Immature natural killer cell (primary cell): ENCODE results near the gene MYBL2. TPM values are rescaled to one million over a fixed set of nuclear protein-coding genes. Genes with fewer than 3 reads are reported as not detected.

Experiments
- DNase-seq, 3 donors: peaks; one replicate each; pipeline ENCODE4 v3.0.0; 2022; ENCODE audit warnings: mixed read lengths in 1 of 3
- H3K27ac Mint-ChIP-seq, 6 donors: one replicate each; pipeline ENCODE4 v1.8.0; 2020; ENCODE audit warnings: mixed read lengths in 6 of 6, mild to moderate bottlenecking in 5 of 6, inconsistent platforms in 4 of 6, moderate library complexity in 3 of 6
- H3K27me3 Mint-ChIP-seq, 3 donors: one replicate each; pipeline ENCODE4 v1.8.0; 2020 to 2021; ENCODE audit warnings: low read depth in 3 of 3, mild to moderate bottlenecking in 3 of 3, mixed read lengths in 3 of 3, moderate library complexity in 3 of 3, inconsistent platforms in 1 of 3
- H3K36me3 Mint-ChIP-seq, 3 donors: one replicate each; pipeline ENCODE4 v1.8.0; 2020; ENCODE audit warnings: mixed read lengths in 3 of 3, inconsistent platforms in 2 of 3, mild to moderate bottlenecking in 2 of 3
- H3K4me1 Mint-ChIP-seq, 2 donors: one replicate each; pipeline ENCODE4 v1.8.0; 2020; ENCODE audit warnings: inconsistent platforms in 2 of 2, mild to moderate bottlenecking in 2 of 2, mixed read lengths in 2 of 2, moderate library complexity in 1 of 2
- H3K4me3 Mint-ChIP-seq, 5 donors: one replicate each; pipeline ENCODE4 v1.8.0; 2020; ENCODE audit warnings: mild to moderate bottlenecking in 5 of 5, mixed read lengths in 5 of 5, inconsistent platforms in 3 of 5, moderate library complexity in 3 of 5
- H3K9me3 Mint-ChIP-seq, 6 donors: one replicate each; pipeline ENCODE4 v1.8.0; 2020; ENCODE audit warnings: mild to moderate bottlenecking in 6 of 6, mixed read lengths in 6 of 6, inconsistent platforms in 4 of 6, moderate library complexity in 3 of 6
- polyA plus RNA-seq, 3 donors: library from polyadenylated mRNA; unstranded; fragments of 300-500 nt; fragmentation: Illumina TruSeq; gene quantifications; one replicate each; pipeline ENCODE4 v1.2.3, GENCODE V29; 2021

The MYBL2 gene
- polyA plus RNA-seq, 3 donors from 2014 or later: 2.0 to 2.3 TPM; not detected in 1

- Mint-ChIP-seq H3K27me3 (peaks cover 0 to 1% (median 0%) of the 10 kb centered on the region in 3 donors), H3K4me3 (no peak overlapping the region), H3K36me3 (no peaks in the 10 kb centered on the region), H3K9me3 (no peaks in the 10 kb centered on the region), H3K4me1 (peaks cover 5 to 6% of the 10 kb centered on the region in 2 donors), H3K27ac (no peak overlapping the region)
- DNase-seq: no peak
These were observed 27.8 kb downstream of the MYBL2 start for GRCh38 chr20:43694763-43695162.

GRCh38 chr20:43695571-43695970, 28.7 kb downstream of the MYBL2 start:
- no peak overlapping the region for H3K4me3 Mint-ChIP-seq
- peaks cover 14% of the 10 kb centered on the region in 2 donors for H3K4me1 Mint-ChIP-seq
- DNase-seq: no peak
- no peaks in the 10 kb centered on the region for H3K9me3 Mint-ChIP-seq
- no peaks in the 10 kb centered on the region for H3K36me3 Mint-ChIP-seq
- no peak overlapping the region for H3K27ac Mint-ChIP-seq
- H3K27me3 Mint-ChIP-seq: peaks cover 0 to 2% (median 0%) of the 10 kb centered on the region in 3 donors

GRCh38 chr20:43699941-43700565, 33.1 kb downstream of the MYBL2 start:
- Mint-ChIP-seq H3K9me3 (no peaks in the 10 kb centered on the region), H3K27ac (peak overlapping the region; percentile 64 to 87 (median 74)), H3K4me3 (peak overlapping the region; percentile 12 to 72 (median 62)), H3K4me1 (peaks cover 20 to 21% of the 10 kb centered on the region in 2 donors), H3K36me3 (no peaks in the 10 kb centered on the region), H3K27me3 (peaks cover 0 to 2% (median 0%) of the 10 kb centered on the region in 3 donors)
- DNase-seq: peak; percentile 25 to 47 (median 44)

GRCh38 chr20:43700627-43701026, 33.7 kb downstream of the MYBL2 start:
- Mint-ChIP-seq H3K27ac (peak overlapping the region in 5 of 6 donors; percentile 16 to 87 (median 76)), H3K4me1 (peaks cover 20 to 21% of the 10 kb centered on the region in 2 donors), H3K4me3 (peak overlapping the region; percentile 12 to 72 (median 40))

GRCh38 chr20:43702502-43702901, 35.6 kb downstream of the MYBL2 start:
- no peak overlapping the region for H3K4me3 Mint-ChIP-seq
- H3K9me3 Mint-ChIP-seq: no peaks in the 10 kb centered on the region
- H3K36me3 Mint-ChIP-seq: no peaks in the 10 kb centered on the region
- no peak for DNase-seq
- H3K27ac Mint-ChIP-seq: peak overlapping the region in 2 of 6 donors; percentile 45 to 48
- peaks cover 0 to 2% (median 0%) of the 10 kb centered on the region in 3 donors for H3K27me3 Mint-ChIP-seq
- peaks cover 20 to 21% of the 10 kb centered on the region in 2 donors for H3K4me1 Mint-ChIP-seq

More at GRCh38 chr20:43700627-43701026, 33.7 kb downstream of the MYBL2 start:
- DNase-seq: no peak
- Mint-ChIP-seq H3K9me3 (no peaks in the 10 kb centered on the region), H3K36me3 (no peaks in the 10 kb centered on the region), H3K27me3 (peaks cover 0 to 2% (median 0%) of the 10 kb centered on the region in 3 donors)

- Mint-ChIP-seq H3K4me3 (no peak overlapping the region), H3K27me3 (peaks cover 0 to 2% (median 1%) of the 10 kb centered on the region in 3 donors), H3K9me3 (no peaks in the 10 kb centered on the region), H3K27ac (no peak overlapping the region), H3K4me1 (no peaks in the 10 kb centered on the region), H3K36me3 (peaks cover 0 to 4% (median 0%) of the 10 kb centered on the region in 3 donors)
- DNase-seq: no peak
These were observed 43.6 kb downstream of the MYBL2 start for GRCh38 chr20:43710370-43711044.

GRCh38 chr20:43711098-43711654, 44.3 kb downstream of the MYBL2 start:
- no peak overlapping the region for H3K4me3 Mint-ChIP-seq
- peaks cover 0 to 4% (median 0%) of the 10 kb centered on the region in 3 donors for H3K36me3 Mint-ChIP-seq

GRCh38 chr20:43715044-43715443, 48.1 kb downstream of the MYBL2 start:
- H3K27ac Mint-ChIP-seq: no peak overlapping the region
- no peaks in the 10 kb centered on the region for H3K36me3 Mint-ChIP-seq
- no peak overlapping the region for H3K4me3 Mint-ChIP-seq
- H3K27me3 Mint-ChIP-seq: peaks cover 0 to 3% (median 2%) of the 10 kb centered on the region in 3 donors
- DNase-seq: no peak
- no peaks in the 10 kb centered on the region for H3K4me1 Mint-ChIP-seq
- H3K9me3 Mint-ChIP-seq: no peaks in the 10 kb centered on the region

More at GRCh38 chr20:43711098-43711654, 44.3 kb downstream of the MYBL2 start:
- H3K4me1 Mint-ChIP-seq: no peaks in the 10 kb centered on the region
- no peaks in the 10 kb centered on the region for H3K9me3 Mint-ChIP-seq
- no peak for DNase-seq
- H3K27me3 Mint-ChIP-seq: peaks cover 0 to 2% (median 1%) of the 10 kb centered on the region in 3 donors
- no peak overlapping the region for H3K27ac Mint-ChIP-seq

GRCh38 chr20:43715511-43715910, 48.6 kb downstream of the MYBL2 start:
- H3K27ac Mint-ChIP-seq: no peak overlapping the region
- no peak overlapping the region for H3K4me3 Mint-ChIP-seq
- no peaks in the 10 kb centered on the region for H3K4me1 Mint-ChIP-seq
- no peaks in the 10 kb centered on the region for H3K36me3 Mint-ChIP-seq
- no peaks in the 10 kb centered on the region for H3K9me3 Mint-ChIP-seq
- no peak for DNase-seq
- peaks cover 0 to 3% (median 2%) of the 10 kb centered on the region in 3 donors for H3K27me3 Mint-ChIP-seq

GRCh38 chr20:43716123-43716522, 49.2 kb downstream of the MYBL2 start:
- no peaks in the 10 kb centered on the region for H3K9me3 Mint-ChIP-seq
- H3K27me3 Mint-ChIP-seq: peaks cover 0 to 3% (median 2%) of the 10 kb centered on the region in 3 donors
- no peak for DNase-seq
- H3K36me3 Mint-ChIP-seq: no peaks in the 10 kb centered on the region
- H3K27ac Mint-ChIP-seq: no peak overlapping the region
- no peak overlapping the region for H3K4me3 Mint-ChIP-seq
- H3K4me1 Mint-ChIP-seq: no peaks in the 10 kb centered on the region

- Mint-ChIP-seq H3K4me3 (no peak overlapping the region), H3K9me3 (no peaks in the 10 kb centered on the region), H3K4me1 (no peaks in the 10 kb centered on the region), H3K36me3 (no peaks in the 10 kb centered on the region), H3K27ac (no peak overlapping the region), H3K27me3 (peaks cover 0 to 3% (median 2%) of the 10 kb centered on the region in 3 donors)
- DNase-seq: no peak
These were observed 50.1 kb downstream of the MYBL2 start for GRCh38 chr20:43716757-43717615.

GRCh38 chr20:43717616-43717995, 50.7 kb downstream of the MYBL2 start:
- H3K9me3 Mint-ChIP-seq: no peaks in the 10 kb centered on the region
- no peak overlapping the region for H3K4me3 Mint-ChIP-seq
- no peaks in the 10 kb centered on the region for H3K4me1 Mint-ChIP-seq
- no peaks in the 10 kb centered on the region for H3K36me3 Mint-ChIP-seq
- no peak overlapping the region for H3K27ac Mint-ChIP-seq
- H3K27me3 Mint-ChIP-seq: peaks cover 0 to 2% (median 1%) of the 10 kb centered on the region in 3 donors
- DNase-seq: no peak

- H3K36me3 Mint-ChIP-seq: no peaks in the 10 kb centered on the region
- no peaks in the 10 kb centered on the region for H3K9me3 Mint-ChIP-seq
- no peak overlapping the region for H3K27ac Mint-ChIP-seq
- no peak for DNase-seq
- no peaks in the 10 kb centered on the region for H3K4me1 Mint-ChIP-seq
- no peak overlapping the region for H3K4me3 Mint-ChIP-seq
- peaks cover 0 to 1% (median under 1%) of the 10 kb centered on the region in 3 donors for H3K27me3 Mint-ChIP-seq
These were observed 53.1 kb downstream of the MYBL2 start for GRCh38 chr20:43720007-43720406.
